K562 treated with DMSO at 1 percent for 48 hours (cell line): ENCODE data around the gene TFF2. TPM values are rescaled to one million over a fixed set of nuclear protein-coding genes. Genes with fewer than 3 reads are reported as not detected.

Experiments used
- total RNA-seq: library from RNA; unstranded; fragments of 300-600 nt; gene quantifications from 2 replicates; pipeline ENCODE4 v1.2.3, GENCODE V29; 2022; ENCODE audit warnings: low replicate concordance; ENCODE audit errors: extremely low read depth

TFF2 gene, protein sequence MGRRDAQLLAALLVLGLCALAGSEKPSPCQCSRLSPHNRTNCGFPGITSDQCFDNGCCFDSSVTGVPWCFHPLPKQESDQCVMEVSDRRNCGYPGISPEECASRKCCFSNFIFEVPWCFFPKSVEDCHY
- total RNA-seq: not detected in 2 replicates

DNA sequence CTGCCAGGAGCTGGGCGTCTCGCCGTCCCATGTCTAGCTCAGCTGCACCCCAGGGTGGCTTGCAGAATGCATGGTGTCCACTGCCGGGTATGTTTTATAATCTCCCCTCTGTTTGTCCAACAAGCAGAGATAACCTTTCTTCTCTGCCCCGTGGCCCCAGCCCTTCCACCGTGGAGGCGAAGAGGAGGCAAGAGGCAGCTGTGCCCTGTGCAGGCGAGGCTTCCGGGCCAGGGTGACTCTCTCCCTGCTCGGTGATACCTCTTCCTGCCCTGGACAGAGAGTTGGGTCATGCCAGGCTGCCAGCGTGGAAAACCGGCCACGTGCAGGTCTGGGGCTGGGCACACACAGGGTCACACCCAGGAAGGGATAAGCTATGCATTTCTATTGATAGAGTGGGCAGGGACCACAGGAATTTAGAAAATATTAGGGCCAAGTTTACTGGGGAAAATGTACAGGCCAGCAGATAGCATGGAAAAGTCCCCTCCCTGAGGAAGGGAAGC is at the start of gene TFF2:
TFF2 (minus strand) TSS at position 68 of the 500 bp plus-strand sequence; CDS start at position 31, 37 bp downstream.

DNA sequence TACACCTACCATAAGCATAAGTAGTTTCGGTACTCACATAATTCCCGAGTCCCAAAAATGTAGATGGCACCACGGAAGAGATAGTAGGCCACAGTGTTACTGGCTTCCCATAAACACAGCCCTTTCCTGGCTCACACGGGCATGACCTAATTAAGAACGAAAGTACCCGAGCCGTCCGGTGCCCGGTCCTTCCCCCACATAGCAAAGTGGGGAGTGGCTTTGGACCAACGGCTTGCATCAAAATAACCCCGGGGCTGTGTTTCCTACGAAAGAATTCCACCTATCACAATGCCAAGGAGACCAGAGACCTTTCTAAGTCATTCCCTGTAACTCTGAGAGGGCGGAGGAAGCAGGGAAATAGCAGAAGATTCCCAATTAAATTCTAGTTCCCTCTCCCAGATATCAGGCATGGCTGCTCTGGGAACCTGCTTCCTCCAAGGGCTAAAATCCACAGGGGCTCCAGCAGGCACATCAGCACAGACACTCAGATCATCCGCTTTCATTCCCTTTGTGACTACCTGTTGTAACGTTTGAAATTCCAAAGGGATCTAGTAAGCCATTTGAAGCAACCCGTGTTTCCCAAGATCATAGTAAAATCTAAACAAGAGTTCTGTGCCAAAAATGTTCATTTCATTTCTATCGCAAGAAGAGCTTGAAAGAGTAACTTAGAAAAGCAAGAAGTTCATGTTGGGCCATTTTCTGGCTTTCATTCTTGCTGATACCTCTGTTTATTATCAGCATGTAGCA is 45.3 kb upstream of the TFF2 start, which contains the start of gene TMPRSS3:
TMPRSS3 (minus strand) TSS at position 148 of the 747 bp plus-strand sequence. CDS start 635 bp downstream, outside the sequence.

DNA sequence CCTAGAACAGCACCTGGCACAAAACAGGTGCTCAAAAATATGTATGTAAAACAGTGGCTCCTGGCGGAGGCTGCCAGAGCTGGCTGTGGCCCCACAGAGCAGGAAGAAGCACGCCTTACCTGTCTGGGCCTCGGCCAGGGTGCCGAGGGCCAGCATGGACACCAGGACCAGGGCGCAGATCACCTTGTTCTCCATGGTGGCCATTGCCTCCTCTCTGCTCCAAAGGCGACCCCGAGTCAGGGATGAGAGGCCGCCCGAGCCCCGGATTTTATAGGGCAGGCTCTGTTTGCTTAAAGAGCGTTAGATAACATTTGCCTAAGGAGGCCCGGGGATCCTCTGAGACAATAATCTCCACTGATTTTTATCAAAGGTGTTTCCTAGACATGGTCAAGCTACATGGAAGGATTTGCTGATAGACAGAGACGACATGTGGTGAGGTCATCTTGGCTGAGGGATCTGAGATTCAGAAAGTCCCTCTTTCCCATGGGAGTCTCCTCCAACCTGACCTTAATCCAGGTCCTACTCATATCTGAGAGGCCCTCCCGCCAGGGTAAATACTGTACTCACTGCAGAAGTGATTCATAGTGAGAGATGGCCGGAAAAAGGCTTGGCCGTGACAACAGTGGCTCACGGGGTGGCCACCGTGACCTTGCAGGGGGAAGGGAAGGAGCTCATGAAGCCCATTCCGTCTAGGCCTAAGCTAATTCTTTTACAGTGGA is 15.7 kb upstream of the TFF2 start, which contains the start of gene TFF1:
TFF1 (minus strand) TSS at position 244 of the 719 bp plus-strand sequence; CDS start at position 204, 40 bp downstream.

DNA sequence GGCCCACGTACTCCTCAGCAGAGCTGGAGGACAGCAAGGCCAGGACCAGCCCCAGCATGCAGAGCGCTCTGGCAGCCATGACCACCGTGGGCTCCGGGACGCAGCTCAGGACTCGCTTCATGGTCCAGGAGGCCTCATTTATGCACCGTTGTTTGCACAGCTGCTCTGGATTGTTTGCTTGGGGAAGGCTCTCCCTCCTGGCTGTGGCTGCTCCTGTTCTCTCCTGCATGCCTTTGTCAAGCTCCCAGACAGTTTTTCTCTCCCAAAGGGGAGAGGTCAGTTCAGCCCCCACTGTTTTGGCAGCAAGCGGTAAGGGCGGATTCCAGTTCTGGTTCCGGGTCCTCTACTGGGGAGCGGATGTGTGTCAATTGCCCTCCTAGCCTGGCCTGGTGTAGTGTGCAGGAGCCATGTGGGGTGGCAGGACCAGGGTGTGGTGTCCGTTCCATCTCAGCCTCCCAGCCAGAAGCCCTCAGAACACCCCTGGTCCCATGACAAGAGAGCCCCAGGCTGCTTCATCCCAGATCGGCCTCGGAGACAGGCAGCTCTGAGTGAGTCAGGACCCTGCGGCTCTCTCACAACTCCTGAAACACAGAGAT is 35.4 kb downstream of the TFF2 start, which contains the start of gene TFF3:
TFF3 (minus strand) TSS at position 114 of the 596 bp plus-strand sequence; CDS start at position 79, 35 bp downstream.

Other genes with a start within 250 kb of the TFF2 start
- not detected in 2 replicates for gene ABCG1, start 131.9 kb downstream of the TFF2 start, total RNA-seq
- not detected in 2 replicates for gene TFF3, start 35.6 kb downstream of the TFF2 start, total RNA-seq
- gene TFF1, start 15.5 kb upstream of the TFF2 start, total RNA-seq: not detected in 2 replicates
- not detected in 2 replicates for gene TMPRSS3, start 45.1 kb upstream of the TFF2 start, total RNA-seq
- not detected in 2 replicates for gene UBASH3A, start 52.9 kb upstream of the TFF2 start, total RNA-seq
- gene RSPH1, start 145.2 kb upstream of the TFF2 start, total RNA-seq: not detected in 2 replicates
- not detected in 2 replicates for gene SLC37A1, start 162.9 kb upstream of the TFF2 start, total RNA-seq